K562 (cell line): ENCODE data around the gene KAZN. TPM values are rescaled to one million over a fixed set of nuclear protein-coding genes. Genes with fewer than 3 reads are reported as not detected.
A peak's percentile ranks its signal among the peaks of the same experiment; 100 is the strongest.

Experiments used
- CSDE1 ChIP-seq, 2 experiments: fragments of 450-650 bp; IDR thresholded peaks; 2 replicates each; pipeline ENCODE4 v1.6.1; 2016; ENCODE audit warnings: mild to moderate bottlenecking in 1 of 2
- E2F3 ChIP-seq: fragments of 250-450 bp; sonication (Bioruptor Pico); IDR thresholded peaks from 2 replicates; pipeline ENCODE4 v1.4.0; 2020; ENCODE audit warnings: mild to moderate bottlenecking
- EZH2 ChIP-seq: IDR thresholded peaks from 2 replicates; pipeline ENCODE4 v1.6.1; 2012; ENCODE audit warnings: low read depth, mild to moderate bottlenecking, inconsistent platforms, low read length, borderline replicate concordance
- FIP1L1 ChIP-seq: fragments of 200-400 bp; formaldehyde crosslinking; IDR thresholded peaks from 2 replicates; pipeline ENCODE4 v1.6.1; 2018; ENCODE audit warnings: mild to moderate bottlenecking, low read depth, low read length; ENCODE audit not compliant: poor library complexity, severe bottlenecking
- FOXJ2 ChIP-seq: fragments of 200-800 bp; sonication (Bioruptor generic); IDR thresholded peaks from 2 replicates; pipeline ENCODE4 v1.6.1; 2016; ENCODE audit warnings: missing genetic modification characterization, missing compliant biosample characterization
- FOXJ3 ChIP-seq: sonication (generic); formaldehyde crosslinking; IDR thresholded peaks from 2 replicates; pipeline ENCODE4 v1.4.0; 2020; ENCODE audit warnings: mild to moderate bottlenecking, missing genetic modification reagents
- HOXB6 ChIP-seq: fragments of 250-450 bp; sonication (Bioruptor Pico); IDR thresholded peaks from 2 replicates; pipeline ENCODE4 v1.5.1; 2022; ENCODE audit warnings: mild to moderate bottlenecking, borderline replicate concordance
- NFIC ChIP-seq: fragments of 450-650 bp; IDR thresholded peaks from 2 replicates; pipeline ENCODE4 v1.6.1; 2017; ENCODE audit warnings: mild to moderate bottlenecking, inconsistent platforms
- NFRKB ChIP-seq: fragments of 450-650 bp; IDR thresholded peaks from 2 replicates; pipeline ENCODE4 v1.6.1; 2016; ENCODE audit warnings: low read depth
- SMC3 ChIP-seq: conservative IDR thresholded peaks from 2 replicates; pipeline ENCODE4 v1.6.1; 2011; ENCODE audit warnings: low read depth, low read length, improper control_type of control experiment; ENCODE audit not compliant: insufficient read depth
- TEAD1 ChIP-seq, 2 experiments: fragments of 450-650 bp in 1 of 2; sonication (generic) in 1 of 2; formaldehyde crosslinking; IDR thresholded peaks; 2 replicates each; pipeline versions ENCODE4 v1.4.0 to v1.8.0; 2020 to 2022; ENCODE audit warnings: mild to moderate bottlenecking in 2 of 2, missing genetic modification reagents in 1 of 2
- TRIM24 ChIP-seq, 2 experiments: fragments of 450-650 bp; IDR thresholded peaks; 2 replicates each; pipeline ENCODE4 v1.6.1; 2016
- ZBTB7A ChIP-seq: IDR thresholded peaks from 2 replicates; pipeline ENCODE4 v1.6.1; 2011; ENCODE audit warnings: low read depth, mild to moderate bottlenecking, low read length, moderate library complexity, borderline replicate concordance; ENCODE audit not compliant: control insufficient read depth
- ZNF146 ChIP-seq: IDR thresholded peaks from one replicate; pipeline ENCODE4 v1.6.1; 2018; ENCODE audit warnings: missing compliant biosample characterization; ENCODE audit not compliant: unreplicated experiment
- ZNF197 ChIP-seq: fragments of 200-800 bp; sonication (Bioruptor generic); IDR thresholded peaks from 2 replicates; pipeline ENCODE4 v1.6.1; 2016; ENCODE audit warnings: low read depth, missing genetic modification characterization, missing compliant biosample characterization
- ZNF274 ChIP-seq: IDR thresholded peaks from 2 replicates; pipeline ENCODE4 v1.6.1; 2011; ENCODE audit warnings: low read depth, mild to moderate bottlenecking, low read length, moderate library complexity, borderline replicate concordance
- ZNF444 ChIP-seq: fragments of 250-450 bp; sonication (Bioruptor Pico); IDR thresholded peaks from 2 replicates; pipeline ENCODE4 v1.4.0; 2020; ENCODE audit warnings: mild to moderate bottlenecking, moderate library complexity
- ZNF77 ChIP-seq: fragments of 250-450 bp; sonication (Bioruptor Pico); IDR thresholded peaks from 2 replicates; pipeline ENCODE4 v1.5.0; 2020
- ZNF780A ChIP-seq: fragments of 250-450 bp; sonication (Bioruptor Pico); IDR thresholded peaks from 2 replicates; pipeline ENCODE4 v1.5.0; 2021; ENCODE audit warnings: mild to moderate bottlenecking
- ZSCAN29 ChIP-seq: fragments of 450-650 bp; IDR thresholded peaks from 2 replicates; pipeline ENCODE4 v1.6.1; 2017
- ZZZ3 ChIP-seq: fragments of 450-650 bp; IDR thresholded peaks from 2 replicates; pipeline ENCODE4 v1.6.1; 2016; ENCODE audit warnings: antibody characterized with exemption, mild to moderate bottlenecking, moderate library complexity
- polyA plus RNA-seq, 8 experiments: library from polyadenylated mRNA; depleted of rRNA in 4 of 8; stranded (reverse) in 5 of 8; unstranded in 3 of 8; fragments of >200 nt; fragmentation: Nextera tagmentation in 2 of 8; fragmentation: Illumina TruSeq in 1 of 8; extraction: Ambion mirVana in 2 of 8; extraction: Trizol in 1 of 8; gene quantifications; 2 replicates each; pipeline versions ENCODE4 v1.2.1 to v1.2.3, GENCODE V29; 2011 to 2014; ENCODE audit warnings: inconsistent platforms in 1 of 8, missing spikeins in 1 of 8
- total RNA-seq, 7 experiments: library from RNA; depleted of rRNA in 6 of 7; stranded (reverse); fragments of >200 nt in 6 of 7; fragmentation: Illumina TruSeq in 2 of 7; extraction: Trizol in 2 of 7; gene quantifications; 2 replicates each; pipeline versions ENCODE4 v1.2.1 to v1.2.3, GENCODE V29; 2011 to 2021; ENCODE audit warnings: low replicate concordance in 1 of 7
- TF ChIP-seq, protein P1 (sequence below): fragments of 450-650 bp; conservative IDR thresholded peaks from 2 replicates; pipeline ENCODE4 v1.6.1; 2016; ENCODE audit warnings: missing genetic modification characterization, low read depth, mild to moderate bottlenecking, control low read depth, missing compliant biosample characterization
- TF ChIP-seq, protein P2 (sequence below): fragments of 450-650 bp; formaldehyde crosslinking; IDR thresholded peaks from 2 replicates; pipeline ENCODE4 v1.4.0; 2020; ENCODE audit warnings: mild to moderate bottlenecking
- TF ChIP-seq, protein P3 (sequence below): fragments of 250-450 bp; sonication (Bioruptor Pico); IDR thresholded peaks from 2 replicates; pipeline ENCODE4 v1.8.0; 2021; ENCODE audit warnings: moderate library complexity, mild to moderate bottlenecking, inconsistent platforms
- TF ChIP-seq, protein P4 (sequence below): sonication (generic); formaldehyde crosslinking; IDR thresholded peaks from 2 replicates; pipeline ENCODE4 v1.8.0; 2022; ENCODE audit warnings: mild to moderate bottlenecking, missing genetic modification reagents

The KAZN gene
- total and polyA plus RNA-seq, 9 of the 15 experiments (the other 6 are each of a cell fraction or from before 2014, with no cell fraction given), result 2.1 to 21.6 (median 5.4) TPM

DNA sequence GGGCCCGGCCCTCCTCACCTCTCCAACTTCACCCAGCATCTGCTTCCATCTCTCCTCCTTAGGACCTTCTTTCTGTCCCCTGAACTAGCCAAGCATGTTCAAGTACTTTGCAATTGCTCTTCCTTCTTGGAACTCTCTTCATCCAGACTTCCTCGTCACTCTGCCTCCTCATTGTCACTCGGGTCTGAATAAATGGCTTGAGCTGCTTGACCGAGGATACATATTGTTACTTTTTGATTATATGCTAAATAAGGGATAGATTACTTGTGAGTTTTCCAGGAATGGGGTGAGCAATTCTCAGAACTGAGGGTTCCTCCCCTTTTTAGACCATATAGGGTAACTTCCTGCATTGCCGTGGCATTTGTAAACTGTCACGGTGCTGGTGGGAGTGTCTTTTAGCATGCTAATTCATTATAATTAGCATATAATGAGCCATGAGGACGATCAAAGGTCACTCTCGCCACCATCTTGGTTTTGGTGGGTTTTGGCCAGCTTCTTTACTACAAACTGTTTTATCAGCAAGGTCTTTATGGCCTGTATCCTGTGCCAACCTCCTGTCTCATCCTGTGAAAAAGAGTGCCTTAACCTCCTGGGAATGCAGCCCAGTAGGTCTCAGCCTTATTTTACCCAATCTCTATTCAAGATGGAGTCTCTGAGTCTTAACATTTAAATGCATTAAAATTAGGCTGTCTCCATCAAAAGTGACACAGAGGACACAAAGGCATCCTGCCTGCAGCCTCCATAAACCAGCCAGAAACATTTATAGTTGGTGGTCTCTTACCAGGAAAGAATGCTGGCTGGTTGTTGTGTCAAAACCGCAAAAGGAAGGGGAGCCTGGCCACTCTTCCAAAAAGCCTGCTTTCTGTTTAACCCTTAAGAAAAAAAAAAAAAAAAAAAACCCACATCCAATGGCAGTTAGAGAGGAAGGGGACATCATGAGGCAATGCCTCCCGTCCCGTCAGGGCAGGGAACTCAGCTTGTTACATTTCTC, 179.3 kb downstream of the KAZN start (continued):
- TF ChIP-seq, protein P1, sequence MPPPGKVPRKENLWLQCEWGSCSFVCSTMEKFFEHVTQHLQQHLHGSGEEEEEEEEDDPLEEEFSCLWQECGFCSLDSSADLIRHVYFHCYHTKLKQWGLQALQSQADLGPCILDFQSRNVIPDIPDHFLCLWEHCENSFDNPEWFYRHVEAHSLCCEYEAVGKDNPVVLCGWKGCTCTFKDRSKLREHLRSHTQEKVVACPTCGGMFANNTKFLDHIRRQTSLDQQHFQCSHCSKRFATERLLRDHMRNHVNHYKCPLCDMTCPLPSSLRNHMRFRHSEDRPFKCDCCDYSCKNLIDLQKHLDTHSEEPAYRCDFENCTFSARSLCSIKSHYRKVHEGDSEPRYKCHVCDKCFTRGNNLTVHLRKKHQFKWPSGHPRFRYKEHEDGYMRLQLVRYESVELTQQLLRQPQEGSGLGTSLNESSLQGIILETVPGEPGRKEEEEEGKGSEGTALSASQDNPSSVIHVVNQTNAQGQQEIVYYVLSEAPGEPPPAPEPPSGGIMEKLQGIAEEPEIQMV (tag), result peak; percentile 88
- no peak for TF ChIP-seq SMC3
- no peak for TF ChIP-seq ZNF274
- no peak for TF ChIP-seq ZNF146 (CRISPR knock-in tag)
- no peak for TF ChIP-seq ZNF77 (CRISPR knock-in tag)
- no peak for TF ChIP-seq EZH2
- TF ChIP-seq, protein P2, sequence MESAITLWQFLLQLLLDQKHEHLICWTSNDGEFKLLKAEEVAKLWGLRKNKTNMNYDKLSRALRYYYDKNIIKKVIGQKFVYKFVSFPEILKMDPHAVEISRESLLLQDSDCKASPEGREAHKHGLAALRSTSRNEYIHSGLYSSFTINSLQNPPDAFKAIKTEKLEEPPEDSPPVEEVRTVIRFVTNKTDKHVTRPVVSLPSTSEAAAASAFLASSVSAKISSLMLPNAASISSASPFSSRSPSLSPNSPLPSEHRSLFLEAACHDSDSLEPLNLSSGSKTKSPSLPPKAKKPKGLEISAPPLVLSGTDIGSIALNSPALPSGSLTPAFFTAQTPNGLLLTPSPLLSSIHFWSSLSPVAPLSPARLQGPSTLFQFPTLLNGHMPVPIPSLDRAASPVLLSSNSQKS (CRISPR knock-in tag), result no peak
- no peak for TF ChIP-seq ZBTB7A
- TF ChIP-seq ZZZ3, result no peak
- TF ChIP-seq FIP1L1, result no peak
- TF ChIP-seq ZNF197 (CRISPR knock-in tag), result peak; percentile 98
- no peak for TF ChIP-seq FOXJ3
- peak; percentile 69; the same call in 1 of the 2 replicates for TF ChIP-seq HOXB6
- TF ChIP-seq, protein P3, sequence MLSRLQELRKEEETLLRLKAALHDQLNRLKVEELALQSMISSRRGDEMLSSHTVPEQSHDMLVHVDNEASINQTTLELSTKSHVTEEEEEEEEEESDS (CRISPR knock-in tag), result peak; percentile 8; the same call in 1 of the 2 replicates
- TF ChIP-seq, protein P4, sequence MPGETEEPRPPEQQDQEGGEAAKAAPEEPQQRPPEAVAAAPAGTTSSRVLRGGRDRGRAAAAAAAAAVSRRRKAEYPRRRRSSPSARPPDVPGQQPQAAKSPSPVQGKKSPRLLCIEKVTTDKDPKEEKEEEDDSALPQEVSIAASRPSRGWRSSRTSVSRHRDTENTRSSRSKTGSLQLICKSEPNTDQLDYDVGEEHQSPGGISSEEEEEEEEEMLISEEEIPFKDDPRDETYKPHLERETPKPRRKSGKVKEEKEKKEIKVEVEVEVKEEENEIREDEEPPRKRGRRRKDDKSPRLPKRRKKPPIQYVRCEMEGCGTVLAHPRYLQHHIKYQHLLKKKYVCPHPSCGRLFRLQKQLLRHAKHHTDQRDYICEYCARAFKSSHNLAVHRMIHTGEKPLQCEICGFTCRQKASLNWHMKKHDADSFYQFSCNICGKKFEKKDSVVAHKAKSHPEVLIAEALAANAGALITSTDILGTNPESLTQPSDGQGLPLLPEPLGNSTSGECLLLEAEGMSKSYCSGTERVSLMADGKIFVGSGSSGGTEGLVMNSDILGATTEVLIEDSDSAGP, result no peak
- TF ChIP-seq NFIC, result peak; percentile 55
- peak; percentile 12; the same call in 1 of the 2 replicates for TF ChIP-seq ZNF444 (CRISPR knock-in tag)
- TF ChIP-seq TRIM24 (IDR thresholded peaks at IDR 0.05), result no peak
- TF ChIP-seq FOXJ2 (tag), result peak; percentile 59; the same call in 1 of the 2 replicates
- no peak; the same call in 1 of the 2 replicates for TF ChIP-seq E2F3 (CRISPR knock-in tag)
- no peak for TF ChIP-seq ZSCAN29
- peak; percentile 94 for TF ChIP-seq NFRKB
- TF ChIP-seq ZNF780A (CRISPR knock-in tag), result no peak
- TF ChIP-seq TEAD1 (CRISPR knock-in tag; IDR thresholded peaks at IDR 0.05), result peak; percentile 33 to 81; a peak in 2 of 4 replicates
- peak in 1 of 2 experiments; percentile 85; a peak in 2 of 4 replicates for TF ChIP-seq CSDE1 (IDR thresholded peaks at IDR 0.05)
